ENCODE results near the gene LGALS7B.
A peak's percentile ranks its signal among the peaks of the same experiment; 100 is the strongest.
"Not testable (repeated sequence)": the region's sequence is repeated elsewhere in the genome, so short reads cannot be mapped to it uniquely, and the experiment has no call there.

The LGALS7B gene

GRCh38 chr19:38815059-38816001, 26.3 kb downstream of the LGALS7B start:
- H3K4me3 ChIP-seq (ENCODE audit: low read length) = no peak overlapping the region
- H3K36me3 ChIP-seq (ENCODE audit: insufficient read depth, low read length) = peaks cover 6% of the 10 kb centered on the region
- H3K4me2 ChIP-seq (ENCODE audit: low read length) = no peak overlapping the region
- H3K9me3 ChIP-seq (replicated peaks; ENCODE audit: low read length) = no peaks in the 10 kb centered on the region
- no peaks in the 10 kb centered on the region for H3K4me1 ChIP-seq (ENCODE audit: control insufficient read depth, insufficient read depth, low read length)
- H3K27me3 ChIP-seq (ENCODE audit: control insufficient read depth, insufficient read depth, low read length) = no peaks in the 10 kb centered on the region
- H3K9ac ChIP-seq (ENCODE audit: low read depth, low read length) = no peak overlapping the region

GRCh38 chr19:38816131-38816750, 27.2 kb downstream of the LGALS7B start:
- H3K4me2 ChIP-seq (ENCODE audit: low read length) = no peak overlapping the region
- no peaks in the 10 kb centered on the region for H3K27me3 ChIP-seq (ENCODE audit: control insufficient read depth, insufficient read depth, low read length)
- no peaks in the 10 kb centered on the region for H3K4me1 ChIP-seq (ENCODE audit: control insufficient read depth, insufficient read depth, low read length)
- H3K4me3 ChIP-seq (ENCODE audit: low read length) = no peak overlapping the region
- no peak overlapping the region for H3K9ac ChIP-seq (ENCODE audit: low read depth, low read length)
- no peaks in the 10 kb centered on the region for H3K9me3 ChIP-seq (replicated peaks; ENCODE audit: low read length)
- peaks cover 6% of the 10 kb centered on the region for H3K36me3 ChIP-seq (ENCODE audit: insufficient read depth, low read length)

GRCh38 chr19:38817081-38817480, 28.1 kb downstream of the LGALS7B start:
- Histone ChIP-seq H3K36me3 (ENCODE audit: insufficient read depth, low read length) (peaks cover 6% of the 10 kb centered on the region), H3K9ac (ENCODE audit: low read depth, low read length) (no peak overlapping the region), H3K4me1 (ENCODE audit: control insufficient read depth, insufficient read depth, low read length) (no peaks in the 10 kb centered on the region)

GRCh38 chr19:38819231-38819920, 30.4 kb downstream of the LGALS7B start:
- Histone ChIP-seq H3K9me3 (replicated peaks; ENCODE audit: low read length) (no peaks in the 10 kb centered on the region), H3K9ac (ENCODE audit: low read depth, low read length) (no peak overlapping the region), H3K27me3 (ENCODE audit: control insufficient read depth, insufficient read depth, low read length) (no peaks in the 10 kb centered on the region), H3K4me1 (ENCODE audit: control insufficient read depth, insufficient read depth, low read length) (no peaks in the 10 kb centered on the region), H3K36me3 (ENCODE audit: insufficient read depth, low read length) (peaks cover 9% of the 10 kb centered on the region), H3K4me3 (ENCODE audit: low read length) (no peak overlapping the region), H3K4me2 (ENCODE audit: low read length) (no peak overlapping the region)

More at GRCh38 chr19:38817081-38817480, 28.1 kb downstream of the LGALS7B start:
- H3K9me3 ChIP-seq (replicated peaks; ENCODE audit: low read length) = no peaks in the 10 kb centered on the region
- H3K27me3 ChIP-seq (ENCODE audit: control insufficient read depth, insufficient read depth, low read length) = no peaks in the 10 kb centered on the region
- H3K4me3 ChIP-seq (ENCODE audit: low read length) = no peak overlapping the region
- H3K4me2 ChIP-seq (ENCODE audit: low read length) = no peak overlapping the region

GRCh38 chr19:38821230-38821825, 32.3 kb downstream of the LGALS7B start:
- not testable (repeated sequence) for H3K9me3 ChIP-seq (replicated peaks; ENCODE audit: low read length); H3K4me1 ChIP-seq (ENCODE audit: control insufficient read depth, insufficient read depth, low read length); H3K36me3 ChIP-seq (ENCODE audit: insufficient read depth, low read length); H3K4me2 ChIP-seq (ENCODE audit: low read length); H3K9ac ChIP-seq (ENCODE audit: low read depth, low read length); H3K27me3 ChIP-seq (ENCODE audit: control insufficient read depth, insufficient read depth, low read length); H3K4me3 ChIP-seq (ENCODE audit: low read length)

GRCh38 chr19:38825936-38826335, 36.9 kb downstream of the LGALS7B start:
- peaks cover 17% of the 10 kb centered on the region for H3K4me1 ChIP-seq (ENCODE audit: control insufficient read depth, insufficient read depth, low read length)
- not testable (repeated sequence) for H3K9me3 ChIP-seq (replicated peaks; ENCODE audit: low read length); H3K36me3 ChIP-seq (ENCODE audit: insufficient read depth, low read length); H3K27me3 ChIP-seq (ENCODE audit: control insufficient read depth, insufficient read depth, low read length); H3K9ac ChIP-seq (ENCODE audit: low read depth, low read length); H3K4me3 ChIP-seq (ENCODE audit: low read length); H3K4me2 ChIP-seq (ENCODE audit: low read length)

GRCh38 chr19:38826856-38827551, 38.0 kb downstream of the LGALS7B start:
- no peaks in the 10 kb centered on the region for H3K9me3 ChIP-seq (replicated peaks; ENCODE audit: low read length)
- H3K27me3 ChIP-seq (ENCODE audit: control insufficient read depth, insufficient read depth, low read length) = no peaks in the 10 kb centered on the region
- H3K4me1 ChIP-seq (ENCODE audit: control insufficient read depth, insufficient read depth, low read length) = peaks cover 24% of the 10 kb centered on the region
- H3K36me3 ChIP-seq (ENCODE audit: insufficient read depth, low read length) = peaks cover 7% of the 10 kb centered on the region
- no peak overlapping the region for H3K4me3 ChIP-seq (ENCODE audit: low read length)
- H3K9ac ChIP-seq (ENCODE audit: low read depth, low read length) = no peak overlapping the region
- H3K4me2 ChIP-seq (ENCODE audit: low read length) = no peak overlapping the region

GRCh38 chr19:38829203-38829602, 40.2 kb downstream of the LGALS7B start:
- H3K4me2 ChIP-seq (ENCODE audit: low read length); H3K9ac ChIP-seq (ENCODE audit: low read depth, low read length); H3K9me3 ChIP-seq (replicated peaks; ENCODE audit: low read length); H3K36me3 ChIP-seq (ENCODE audit: insufficient read depth, low read length); H3K27me3 ChIP-seq (ENCODE audit: control insufficient read depth, insufficient read depth, low read length); H3K4me3 ChIP-seq (ENCODE audit: low read length): not testable (repeated sequence)
- peaks cover 28% of the 10 kb centered on the region for H3K4me1 ChIP-seq (ENCODE audit: control insufficient read depth, insufficient read depth, low read length)

GRCh38 chr19:38830039-38830733, 41.2 kb downstream of the LGALS7B start:
- Histone ChIP-seq H3K4me2 (ENCODE audit: low read length) (peak overlapping the region; percentile 89), H3K9ac (ENCODE audit: low read depth, low read length) (peak overlapping the region; percentile 84), H3K36me3 (ENCODE audit: insufficient read depth, low read length) (peaks cover 5% of the 10 kb centered on the region), H3K4me1 (ENCODE audit: control insufficient read depth, insufficient read depth, low read length) (peaks cover 28% of the 10 kb centered on the region), H3K9me3 (replicated peaks; ENCODE audit: low read length) (no peaks in the 10 kb centered on the region), H3K4me3 (ENCODE audit: low read length) (peak overlapping the region; percentile 30), H3K27me3 (ENCODE audit: control insufficient read depth, insufficient read depth, low read length) (no peaks in the 10 kb centered on the region)

- Histone ChIP-seq H3K27me3 (ENCODE audit: control insufficient read depth, insufficient read depth, low read length) (no peaks in the 10 kb centered on the region), H3K36me3 (ENCODE audit: insufficient read depth, low read length) (peaks cover 15% of the 10 kb centered on the region), H3K4me2 (ENCODE audit: low read length) (peak overlapping the region; percentile 89), H3K4me3 (ENCODE audit: low read length) (peak overlapping the region; percentile 78), H3K4me1 (ENCODE audit: control insufficient read depth, insufficient read depth, low read length) (peaks cover 28% of the 10 kb centered on the region), H3K9ac (ENCODE audit: low read depth, low read length) (peak overlapping the region; percentile 84), H3K9me3 (replicated peaks; ENCODE audit: low read length) (no peaks in the 10 kb centered on the region)
These were observed 42.2 kb downstream of the LGALS7B start for GRCh38 chr19:38831142-38831605.

Data from skeletal muscle satellite cell (primary cell).